ENCODE measurements around the gene TEAD4. TPM values are rescaled to one million over a fixed set of nuclear protein-coding genes. Genes with fewer than 3 reads are reported as not detected.

Gene TEAD4
- total RNA-seq, 1 experiment from 2014 or later = 96.2 TPM

- no peak overlapping the region for H3K4me3 ChIP-seq (ENCODE audit: low read depth, low read length)
- H3K4me3 Mint-ChIP-seq (ENCODE audit: unreplicated experiment) = no peak overlapping the region
- H3K36me3 ChIP-seq (ENCODE audit: control insufficient read depth, insufficient read depth, low read length) = no peaks in the 10 kb centered on the region
- no peak for DNase-seq
- intact Hi-C loops (cut with micrococcal nuclease; ENCODE audit: unreplicated experiment) = no loop called here
- no peaks in the 10 kb centered on the region for H3K27me3 Mint-ChIP-seq (ENCODE audit: insufficient read depth, unreplicated experiment)
- ChIA-PET POLR2A (interaction anchor here (0.6 kb wide), 2 partner anchors 66 to 83 kb away, joined by 3 to 4 read pairs; no protein-coding TSS in a partner anchor), CTCF (no interaction called here)
- no peak overlapping the region for H3K27ac Mint-ChIP-seq (ENCODE audit: unreplicated experiment)
- TSS peak; percentile 0 for BruUV-seq (replicated peaks)
- H3K9me3 ChIP-seq = no peaks in the 10 kb centered on the region
- H3K36me3 Mint-ChIP-seq (ENCODE audit: insufficient read depth, unreplicated experiment) = peaks cover 85% of the 10 kb centered on the region
- peaks cover 26% of the 10 kb centered on the region for H3K4me1 Mint-ChIP-seq (ENCODE audit: low read depth, unreplicated experiment)
- peaks cover 16% of the 10 kb centered on the region for H3K4me1 ChIP-seq
- no peak for TF ChIP-seq CTCF (IDR thresholded peaks at IDR 0.05; ENCODE audit: insufficient read depth in 1 of 2, low read depth in 1 of 2, low read length in 1 of 2, severe bottlenecking in 1 of 2, unreplicated experiment in 1 of 2)
- H3K9me3 Mint-ChIP-seq (ENCODE audit: unreplicated experiment) = no peaks in the 10 kb centered on the region
- H3K27me3 ChIP-seq (replicated peaks; ENCODE audit: control insufficient read depth, insufficient read depth, low read length) = no peaks in the 10 kb centered on the region
Measured at GRCh38 chr12:2967651-2968050, 8.5 kb downstream of the TEAD4 start.

- Mint-ChIP-seq H3K36me3 (ENCODE audit: insufficient read depth, unreplicated experiment) (peaks cover 83% of the 10 kb centered on the region), H3K27me3 (ENCODE audit: insufficient read depth, unreplicated experiment) (no peaks in the 10 kb centered on the region), H3K9me3 (ENCODE audit: unreplicated experiment) (no peaks in the 10 kb centered on the region), H3K27ac (ENCODE audit: unreplicated experiment) (peak overlapping the region; percentile 71), H3K4me1 (ENCODE audit: low read depth, unreplicated experiment) (peaks cover 14% of the 10 kb centered on the region), H3K4me3 (ENCODE audit: unreplicated experiment) (no peak overlapping the region)
- intact Hi-C loops (cut with micrococcal nuclease; ENCODE audit: unreplicated experiment) = no loop called here
- Histone ChIP-seq H3K9me3 (no peaks in the 10 kb centered on the region), H3K4me3 (ENCODE audit: low read depth, low read length) (no peak overlapping the region), H3K4me1 (peaks cover 6% of the 10 kb centered on the region; the same call in 1 of the 2 replicates), H3K36me3 (ENCODE audit: control insufficient read depth, insufficient read depth, low read length) (no peaks in the 10 kb centered on the region), H3K27me3 (replicated peaks; ENCODE audit: control insufficient read depth, insufficient read depth, low read length) (no peaks in the 10 kb centered on the region)
- no peak for TF ChIP-seq CTCF (IDR thresholded peaks at IDR 0.05; ENCODE audit: insufficient read depth in 1 of 2, low read depth in 1 of 2, low read length in 1 of 2, severe bottlenecking in 1 of 2, unreplicated experiment in 1 of 2)
- ChIA-PET POLR2A (interaction anchor here (0.7 to 0.8 kb wide), 2 partner anchors 11 to 13 kb away, joined by 3 read pairs; no protein-coding TSS in a partner anchor), CTCF (no interaction called here)
- BruUV-seq (replicated peaks) = no TSS peak
- peak; percentile 51 to 64 for DNase-seq
Measured at GRCh38 chr12:2970744-2971143, 11.5 kb downstream of the TEAD4 start.

- peaks cover 19% of the 10 kb centered on the region for H3K4me1 Mint-ChIP-seq (ENCODE audit: low read depth, unreplicated experiment)
- peaks cover 78% of the 10 kb centered on the region for H3K36me3 Mint-ChIP-seq (ENCODE audit: insufficient read depth, unreplicated experiment)
- no peak overlapping the region for H3K4me3 Mint-ChIP-seq (ENCODE audit: unreplicated experiment)
- Histone ChIP-seq H3K27me3 (replicated peaks; ENCODE audit: control insufficient read depth, insufficient read depth, low read length) (no peaks in the 10 kb centered on the region), H3K9me3 (no peaks in the 10 kb centered on the region), H3K4me3 (ENCODE audit: low read depth, low read length) (no peak overlapping the region), H3K36me3 (ENCODE audit: control insufficient read depth, insufficient read depth, low read length) (no peaks in the 10 kb centered on the region), H3K4me1 (no peaks in the 10 kb centered on the region; the same call in 1 of the 2 replicates)
- no peak for DNase-seq
- BruUV-seq (replicated peaks) = no TSS peak
- ChIA-PET CTCF (no interaction called here), POLR2A (no interaction called here)
- H3K27me3 Mint-ChIP-seq (ENCODE audit: insufficient read depth, unreplicated experiment) = no peaks in the 10 kb centered on the region
- no peaks in the 10 kb centered on the region for H3K9me3 Mint-ChIP-seq (ENCODE audit: unreplicated experiment)
- intact Hi-C loops (cut with micrococcal nuclease; ENCODE audit: unreplicated experiment) = no loop called here
- H3K27ac Mint-ChIP-seq (ENCODE audit: unreplicated experiment) = no peak overlapping the region
- no peak for TF ChIP-seq CTCF (IDR thresholded peaks at IDR 0.05; ENCODE audit: insufficient read depth in 1 of 2, low read depth in 1 of 2, low read length in 1 of 2, severe bottlenecking in 1 of 2, unreplicated experiment in 1 of 2)
Measured at GRCh38 chr12:2973566-2973965, 14.4 kb downstream of the TEAD4 start.
